Raji (cell line): ENCODE data around the gene SIN3A.

Experiments used
- POLR2A ChIP-seq: IDR thresholded peaks from 2 replicates; pipeline ENCODE4 v1.6.1; 2011; ENCODE audit warnings: low read depth, low read length, control low read depth; ENCODE audit not compliant: insufficient read depth

The SIN3A gene

DNA sequence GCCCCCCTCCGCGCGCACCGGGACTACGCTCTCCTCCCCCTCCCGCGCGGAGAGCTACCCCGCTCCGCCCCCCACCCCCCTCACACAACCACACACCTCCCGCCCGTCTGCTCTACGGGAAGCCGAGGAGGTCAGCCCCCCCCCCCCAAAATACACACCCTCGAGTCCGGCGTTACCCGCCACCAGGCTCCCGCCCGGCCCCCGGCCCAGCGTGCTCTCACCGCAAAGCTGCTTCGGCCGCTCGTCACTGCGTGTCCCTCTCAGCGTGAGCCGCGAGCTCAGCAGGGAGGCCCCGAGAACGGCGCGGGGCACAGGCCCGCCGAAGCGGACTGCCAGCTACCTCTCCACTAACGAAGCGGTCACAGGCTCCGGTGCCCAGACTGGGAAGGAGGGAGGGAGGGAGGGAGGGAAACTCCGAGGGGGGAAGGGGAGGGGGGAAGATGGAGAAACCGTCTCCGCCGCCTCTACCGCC, 252 bp downstream of the SIN3A start:
- TF ChIP-seq POLR2A: no peak

- no peak for TF ChIP-seq POLR2A
These were observed 936 bp downstream of the SIN3A start for GRCh38 chr15:75450307-75451201.

- TF ChIP-seq POLR2A: no peak
These were observed 1.7 kb downstream of the SIN3A start for GRCh38 chr15:75449585-75450306.

DNA sequence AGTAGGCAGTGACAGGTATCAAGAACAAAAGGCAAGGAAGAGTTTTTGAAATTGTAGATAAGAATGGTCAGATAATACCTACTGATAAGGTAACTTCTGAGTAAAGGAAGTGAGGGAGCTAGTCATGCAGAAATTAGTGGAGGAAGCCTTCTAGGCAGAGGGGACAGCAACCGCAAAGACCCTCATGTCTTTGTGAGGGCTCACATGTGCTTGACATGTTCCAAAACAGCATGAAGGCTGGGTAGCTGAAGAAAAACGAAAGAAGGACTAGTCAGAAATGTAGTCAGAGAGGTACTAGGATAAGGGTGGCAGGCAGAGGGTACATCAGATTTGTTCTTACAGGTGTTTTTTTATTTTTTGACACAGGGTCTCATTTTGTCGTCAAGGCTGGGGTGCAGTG, 5.3 kb downstream of the SIN3A start:
- no peak for TF ChIP-seq POLR2A

GRCh38 chr15:75437721-75438120, 13.8 kb downstream of the SIN3A start:
- no peak for TF ChIP-seq POLR2A

- no peak for TF ChIP-seq POLR2A
These were observed 14.6 kb downstream of the SIN3A start for GRCh38 chr15:75436881-75437280.

DNA sequence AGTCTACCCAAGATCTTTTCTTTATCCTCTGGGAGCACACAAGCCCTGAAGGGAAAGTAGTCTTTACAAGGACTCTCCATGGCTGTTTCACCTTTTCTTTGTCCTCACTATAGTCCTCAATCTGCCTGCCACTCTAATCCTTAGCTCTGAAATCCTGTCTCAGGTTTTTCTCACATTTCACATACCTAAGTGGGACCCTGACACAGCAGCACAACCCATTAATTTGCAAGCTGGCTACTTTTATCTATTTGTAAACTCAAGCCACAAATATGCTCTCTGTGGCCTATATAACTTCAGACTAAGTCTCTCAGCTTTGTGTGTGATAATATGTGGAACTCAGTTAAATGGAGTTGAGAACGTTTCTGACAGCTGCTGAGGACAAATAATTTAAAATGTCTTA, 19.8 kb downstream of the SIN3A start:
- no peak for TF ChIP-seq POLR2A

DNA sequence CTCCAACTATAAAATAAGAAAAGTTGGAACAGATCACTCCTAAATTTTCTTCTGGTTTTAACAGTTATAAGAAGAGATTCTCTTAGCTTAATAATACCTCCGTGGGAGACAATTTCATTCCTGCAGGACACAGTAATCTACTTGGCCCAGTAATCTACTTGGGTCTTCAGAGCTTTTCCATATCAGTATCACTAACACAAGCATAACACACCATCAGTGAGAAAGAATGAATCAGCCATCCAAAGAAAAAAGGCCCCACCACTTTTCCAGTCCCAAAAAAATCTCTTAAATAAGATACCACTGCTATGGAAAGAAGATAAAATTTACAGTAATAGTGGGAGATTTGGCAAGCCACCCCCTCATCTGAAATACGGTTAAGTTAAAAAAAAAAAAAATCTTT, 20.2 kb downstream of the SIN3A start:
- no peak for TF ChIP-seq POLR2A

- no peak for TF ChIP-seq POLR2A
These were observed 21.2 kb downstream of the SIN3A start for GRCh38 chr15:75430259-75430658.

GRCh38 chr15:75428152-75428551, 23.3 kb downstream of the SIN3A start:
- no peak for TF ChIP-seq POLR2A

DNA sequence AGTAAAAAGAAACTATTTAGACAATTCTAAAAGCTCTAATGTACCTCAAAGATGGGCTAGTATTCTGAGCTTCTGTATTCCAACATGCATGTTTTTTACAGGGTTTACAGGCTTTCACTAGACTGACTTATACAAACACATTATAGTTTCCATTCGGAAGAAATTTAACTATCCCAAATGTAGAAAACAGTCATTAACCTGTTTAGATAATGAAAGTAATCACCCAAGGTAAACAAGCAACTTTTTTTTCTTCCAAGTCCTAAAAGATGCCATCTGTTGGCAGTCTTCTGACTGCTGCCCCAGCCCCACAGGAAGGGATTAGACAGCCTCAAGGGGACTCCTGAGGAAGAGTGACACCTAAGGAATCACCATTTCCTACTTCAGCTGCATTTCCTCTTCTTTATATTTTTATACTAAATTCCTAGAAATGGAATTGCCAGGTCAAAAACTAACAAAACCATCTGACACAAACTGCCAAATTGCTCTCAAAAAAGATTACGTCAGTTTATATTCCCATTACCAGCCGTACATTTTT, 25.5 kb downstream of the SIN3A start:
- TF ChIP-seq POLR2A: no peak

- no peak for TF ChIP-seq POLR2A
These were observed 28.9 kb downstream of the SIN3A start for GRCh38 chr15:75422554-75422953.

- no peak for TF ChIP-seq POLR2A
These were observed 30.8 kb downstream of the SIN3A start for GRCh38 chr15:75420698-75421097.

GRCh38 chr15:75416584-75416983, 34.9 kb downstream of the SIN3A start:
- no peak for TF ChIP-seq POLR2A

GRCh38 chr15:75410196-75410595, 41.3 kb downstream of the SIN3A start:
- no peak for TF ChIP-seq POLR2A

DNA sequence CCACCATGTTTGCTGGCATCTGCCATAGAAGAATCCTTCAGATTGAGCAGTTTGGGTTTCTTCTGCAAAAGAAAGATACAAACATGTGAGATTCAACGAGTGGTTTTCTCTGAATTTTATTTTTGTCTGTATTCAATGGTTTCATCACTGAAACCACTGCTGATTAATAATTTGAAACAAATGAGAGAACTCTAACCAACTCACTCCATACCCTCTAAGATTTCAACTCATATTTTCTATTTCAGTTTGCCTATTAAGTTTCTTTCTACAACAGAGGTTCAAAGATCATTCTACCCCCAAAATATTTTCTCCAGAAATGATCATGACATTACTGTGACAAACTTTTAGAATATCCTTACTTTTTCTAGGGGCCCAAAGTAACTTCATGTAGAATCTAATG, 44.4 kb downstream of the SIN3A start:
- TF ChIP-seq POLR2A: no peak
